GM18867 (cell line): ENCODE results near the gene TSHR.
"Not testable (repeated sequence)": the region's sequence is repeated elsewhere in the genome, so short reads cannot be mapped to it uniquely, and the experiment has no call there.

Experiments used
- ATAC-seq: cut with Tn5 transposase; IDR thresholded peaks from one replicate; pipeline ENCODE4 v1.9.1; 2021; ENCODE audit warnings: mild to moderate bottlenecking, moderate library complexity; ENCODE audit not compliant: unreplicated experiment

Gene TSHR

DNA sequence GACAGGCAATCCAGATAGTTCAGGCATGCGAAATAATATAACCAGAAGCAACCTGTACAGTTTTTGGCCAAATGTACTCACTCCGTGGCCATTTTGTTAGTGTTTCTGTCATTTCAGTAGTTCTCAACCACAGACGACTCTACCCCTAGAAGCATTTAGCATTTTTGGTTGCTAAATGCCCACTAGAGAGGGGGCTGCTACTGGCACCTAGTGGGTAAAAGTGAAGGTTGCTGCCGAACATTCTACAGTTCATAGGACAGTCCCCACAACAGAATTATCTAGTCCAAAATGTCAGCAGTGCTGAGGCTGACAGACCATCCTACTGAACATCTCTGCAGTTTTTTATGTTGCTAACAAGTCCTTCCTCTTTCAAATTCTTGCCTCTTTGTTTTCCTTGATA is 107.4 kb downstream of the TSHR start:
- peak; percentile 95 for ATAC-seq

GRCh38 chr14:81066672-81067071 is 111.3 kb downstream of the TSHR start:
- no peak for ATAC-seq

DNA sequence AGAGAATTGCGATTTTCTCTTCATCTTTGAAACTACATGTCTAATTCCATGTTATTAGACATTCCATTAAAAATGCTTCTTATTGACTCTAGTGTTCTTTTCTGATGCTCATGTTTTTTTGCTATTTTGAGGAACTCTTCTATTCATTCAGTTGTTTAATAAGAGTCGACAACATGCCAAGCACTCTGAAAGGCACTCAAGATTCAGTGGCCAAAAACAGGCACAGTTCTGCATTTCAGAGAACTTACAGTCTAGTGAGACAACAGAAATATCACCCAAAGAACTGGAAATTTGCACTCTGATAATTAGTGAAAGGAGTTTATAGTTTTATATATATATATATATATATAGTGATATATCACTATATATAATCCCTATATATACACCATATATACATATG is 111.7 kb downstream of the TSHR start:
- no peak for ATAC-seq

- ATAC-seq: no peak
Observed at GRCh38 chr14:81068176-81068782, 112.9 kb downstream of the TSHR start.

- no peak for ATAC-seq
Observed at GRCh38 chr14:81070511-81070910, 115.1 kb downstream of the TSHR start.

- no peak for ATAC-seq
Observed at GRCh38 chr14:81085596-81085995, 130.2 kb downstream of the TSHR start.

DNA sequence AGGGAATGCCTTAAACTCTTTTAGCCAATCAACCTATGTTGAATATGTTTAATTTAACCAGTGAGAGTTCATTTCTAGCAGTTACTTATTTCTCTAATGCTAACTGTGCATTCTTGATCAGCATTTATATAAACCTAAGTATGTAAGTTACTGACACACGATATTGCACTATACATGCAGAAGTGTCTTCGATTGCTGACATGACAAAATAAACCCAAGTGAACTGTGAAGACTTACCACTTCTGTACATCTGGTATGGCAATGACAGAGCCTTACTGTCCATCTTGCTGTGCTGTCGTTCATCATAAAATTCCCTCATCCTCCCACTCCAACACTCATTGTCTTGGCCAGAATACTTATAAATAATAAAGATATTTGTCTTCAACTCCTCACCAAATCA is 131.8 kb downstream of the TSHR start:
- ATAC-seq: no peak

GRCh38 chr14:81091139-81091538 is 135.7 kb downstream of the TSHR start:
- ATAC-seq: no peak

GRCh38 chr14:81091660-81092059 is 136.2 kb downstream of the TSHR start:
- ATAC-seq: no peak

DNA sequence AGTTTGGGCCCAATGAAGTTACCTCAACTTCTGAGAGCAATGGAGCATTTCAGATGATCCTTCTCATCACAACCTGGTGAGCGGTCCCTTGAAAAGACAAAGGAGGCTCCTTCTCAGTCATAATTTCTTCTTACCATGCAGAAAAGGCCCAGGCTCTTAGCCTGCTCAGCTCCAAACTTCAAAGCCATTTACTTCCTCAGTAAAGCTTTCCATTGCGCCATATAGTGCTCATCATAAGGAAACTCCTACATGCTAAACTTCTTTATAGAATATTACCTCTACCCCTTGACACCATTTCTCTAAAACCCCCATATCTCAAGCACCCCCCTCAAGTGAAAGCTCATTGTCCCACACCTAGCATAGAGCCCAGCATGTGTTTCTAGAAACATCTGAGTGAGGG is 138.2 kb downstream of the TSHR start:
- no peak for ATAC-seq

DNA sequence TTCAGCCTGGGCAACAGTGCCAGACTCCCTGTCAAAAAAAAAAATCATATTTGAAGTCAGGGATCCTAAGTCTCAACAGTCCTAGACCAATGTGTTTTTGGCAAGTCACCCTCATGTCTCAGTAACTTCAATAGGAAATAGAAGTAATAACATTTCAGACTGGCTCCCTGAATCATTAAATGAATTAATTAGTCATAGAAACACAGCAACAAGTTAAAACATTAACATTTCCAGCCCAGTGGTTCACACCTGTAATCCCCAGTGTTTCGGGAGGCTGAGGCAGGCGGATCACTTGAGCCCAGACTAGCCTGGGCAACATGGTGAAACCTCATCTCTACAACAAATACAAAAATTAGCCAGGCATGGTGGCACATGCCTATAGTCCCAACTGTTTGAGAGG is 140.1 kb downstream of the TSHR start:
- ATAC-seq: no peak

GRCh38 chr14:81096656-81097055 is 141.2 kb downstream of the TSHR start:
- no peak for ATAC-seq

- no peak for ATAC-seq
Observed at GRCh38 chr14:81102217-81102616, 146.8 kb downstream of the TSHR start.

- ATAC-seq: no peak
Observed at GRCh38 chr14:81103443-81103842, 148.0 kb downstream of the TSHR start.

GRCh38 chr14:81105378-81105777 is 150.0 kb downstream of the TSHR start:
- ATAC-seq: no peak

DNA sequence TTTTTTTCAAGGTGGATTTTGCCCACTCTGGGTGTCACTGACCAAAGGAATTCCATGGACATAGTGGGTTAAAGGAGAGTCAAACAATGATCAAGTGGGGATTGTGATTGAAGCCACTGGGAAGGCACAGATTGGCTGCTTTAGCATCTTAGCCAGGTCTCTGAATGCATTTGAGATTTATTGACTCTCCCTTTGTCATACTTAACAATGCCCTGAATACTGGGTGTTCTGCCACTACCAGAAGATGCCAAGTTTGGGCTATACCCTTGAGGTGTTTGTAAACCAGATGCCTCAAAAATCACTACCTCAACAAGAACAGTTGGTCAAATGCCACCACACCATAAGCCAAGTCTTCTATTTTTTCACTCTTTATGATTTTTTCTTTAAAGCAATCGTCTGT is 150.5 kb downstream of the TSHR start:
- no peak for ATAC-seq

DNA sequence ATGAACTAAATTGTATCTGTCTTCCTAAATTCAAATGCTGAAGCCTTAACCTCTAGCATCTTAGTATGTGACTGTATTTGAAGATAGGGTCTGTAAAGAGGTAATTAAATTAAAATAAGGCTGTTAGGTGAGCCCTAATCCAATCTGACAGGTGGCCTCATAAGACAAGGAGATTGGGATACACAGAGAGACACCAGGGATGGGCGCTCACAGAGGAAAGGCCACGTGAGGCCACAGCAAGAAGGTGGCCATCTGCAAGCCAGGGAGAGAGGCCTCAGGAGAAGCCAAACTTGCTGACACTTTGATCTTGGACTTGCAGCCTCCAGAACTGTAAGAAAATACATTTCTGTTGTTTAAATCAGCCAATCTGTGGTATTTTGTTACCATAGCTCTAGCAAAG is 154.8 kb downstream of the TSHR start:
- no peak for ATAC-seq

DNA sequence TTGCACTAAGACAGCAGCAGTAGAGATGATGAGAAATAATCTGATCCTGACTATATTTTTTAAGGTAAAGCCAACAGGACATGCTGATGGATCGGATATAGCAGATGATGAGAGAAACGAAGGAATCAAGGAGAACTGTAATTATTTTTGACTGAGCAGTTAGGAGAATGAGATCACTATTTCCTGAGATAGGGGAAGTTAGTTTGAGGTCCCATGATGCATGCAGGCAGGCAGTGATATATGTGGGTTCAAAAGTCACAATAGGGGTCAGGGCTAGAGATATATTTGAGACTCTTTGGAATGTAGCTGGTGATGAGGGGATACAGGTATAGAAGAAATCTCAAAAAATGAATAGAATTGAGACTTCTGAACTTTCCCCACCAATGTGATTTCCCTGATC is 157.8 kb downstream of the TSHR start:
- ATAC-seq: no peak

- not testable (repeated sequence) for ATAC-seq
Observed at GRCh38 chr14:81113945-81114820, 158.8 kb downstream of the TSHR start.

DNA sequence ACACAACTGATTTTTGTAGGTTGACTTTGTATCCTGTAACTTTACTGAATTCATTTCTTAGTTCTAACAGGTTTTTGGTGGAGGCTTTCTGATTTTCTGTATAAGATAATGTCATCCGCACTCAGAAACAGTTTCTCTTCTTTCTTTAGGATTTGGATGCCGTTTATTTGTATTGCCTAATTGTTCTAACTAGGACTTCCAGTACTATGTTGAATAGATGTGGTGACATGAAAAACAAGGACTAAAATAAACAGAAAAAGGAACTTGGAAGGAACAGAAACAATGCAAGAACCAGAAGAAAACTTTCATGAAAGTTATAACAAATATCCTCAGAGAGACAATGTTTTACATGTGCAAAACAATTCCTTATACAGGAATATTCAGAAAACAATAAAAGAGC is 165.1 kb downstream of the TSHR start:
- ATAC-seq: no peak

DNA sequence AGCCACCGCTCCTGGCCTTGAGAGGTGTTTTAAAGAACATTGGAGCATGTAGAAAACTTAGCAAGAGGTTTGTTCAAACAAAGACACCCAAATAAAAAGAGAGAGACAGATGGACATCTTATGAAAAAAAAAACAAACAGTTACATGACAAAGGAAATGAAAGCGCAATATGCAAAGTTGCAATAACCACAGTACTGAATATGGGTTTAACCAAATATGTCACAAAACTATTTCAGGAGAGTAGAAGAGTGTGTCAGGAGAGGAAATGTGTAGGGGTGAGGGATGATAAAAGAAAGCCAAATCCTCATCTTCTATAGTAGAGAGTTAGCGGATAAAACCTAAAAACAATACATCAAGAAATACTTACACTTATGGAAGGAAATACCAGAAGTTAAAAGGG is 166.9 kb downstream of the TSHR start:
- peak; percentile 100 for ATAC-seq

DNA sequence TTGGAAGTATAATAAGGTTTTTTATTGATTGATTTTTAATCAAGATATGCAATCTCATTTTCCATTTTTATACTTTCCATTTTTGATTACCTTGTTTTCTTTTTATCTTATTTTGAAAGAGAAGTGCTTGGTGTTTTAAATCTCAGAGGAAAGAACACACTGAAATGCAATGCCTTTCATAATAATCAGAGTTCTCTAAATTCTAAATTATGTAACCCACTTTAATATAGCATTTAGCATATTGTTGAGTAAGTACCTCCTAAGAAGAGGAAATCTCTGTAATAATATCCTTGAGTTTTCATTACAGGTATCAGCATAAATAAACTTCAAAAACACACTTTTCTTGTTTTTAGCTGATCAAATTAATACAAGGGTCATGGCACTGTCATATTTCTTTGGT is 168.4 kb downstream of the TSHR start:
- no peak for ATAC-seq

DNA sequence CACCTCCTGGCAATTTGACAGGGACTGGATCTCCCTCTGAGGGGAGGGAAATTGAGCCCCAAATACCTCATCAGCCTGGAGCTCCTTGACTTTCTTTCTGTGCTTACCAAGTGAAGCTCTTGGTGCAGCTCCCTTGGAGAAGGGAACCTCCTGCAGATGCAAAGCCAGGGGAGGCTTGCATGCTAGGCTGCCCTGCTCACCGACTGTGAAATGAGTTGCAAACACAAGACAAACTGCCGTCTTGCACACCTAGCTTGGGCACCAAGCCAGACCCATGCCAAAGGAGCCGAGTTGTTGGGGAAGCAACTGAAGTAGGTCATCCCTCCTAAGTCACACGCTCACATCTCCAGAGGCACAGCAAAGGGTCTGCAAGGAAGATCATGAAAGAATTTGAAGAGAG is 170.1 kb downstream of the TSHR start:
- no peak for ATAC-seq
